Fibroblast of villous mesenchyme (primary cell): Measurements from ENCODE around the gene C3AR1. TPM values are rescaled to one million over a fixed set of nuclear protein-coding genes. Genes with fewer than 3 reads are reported as not detected.
"Not testable (repeated sequence)": the region's sequence is repeated elsewhere in the genome, so short reads cannot be mapped to it uniquely, and the experiment has no call there.

ENCODE experiments used
- DNase-seq: peaks from one replicate; pipeline ENCODE4 v3.0.0-alpha.2; 2010; ENCODE audit warnings: low read depth
- H3K4me3 ChIP-seq: 2 replicates; pipeline ENCODE4 v1.5.1; 2011; ENCODE audit warnings: low read depth, mild to moderate bottlenecking, low read length
- CTCF ChIP-seq: IDR thresholded peaks from 2 replicates; pipeline ENCODE4 v1.5.1; 2012; ENCODE audit warnings: low read depth, mild to moderate bottlenecking, low read length; ENCODE audit not compliant: insufficient read depth
- total RNA-seq: library from RNA; depleted of rRNA; stranded (reverse); fragments of >200 nt; gene quantifications from 2 replicates; pipeline ENCODE4 v1.2.3, GENCODE V29; 2012

C3AR1 gene
- total RNA-seq, 1 donor: under 0.01 TPM

- TF ChIP-seq CTCF: no peak
- H3K4me3 ChIP-seq: no peak overlapping the region
- no peak for DNase-seq
These were observed 36.0 kb downstream of the C3AR1 start for GRCh38 chr12:8030189-8030588.

GRCh38 chr12:8028267-8028666 is 37.9 kb downstream of the C3AR1 start:
- DNase-seq: no peak
- TF ChIP-seq CTCF: no peak
- H3K4me3 ChIP-seq: no peak overlapping the region

GRCh38 chr12:8027856-8028255 is 38.3 kb downstream of the C3AR1 start:
- no peak overlapping the region for H3K4me3 ChIP-seq
- DNase-seq: no peak
- no peak for TF ChIP-seq CTCF

GRCh38 chr12:8026291-8026900 is 39.8 kb downstream of the C3AR1 start:
- DNase-seq: peak; percentile 100

GRCh38 chr12:8018666-8019581 is 47.2 kb downstream of the C3AR1 start:
- peak; percentile 32 for DNase-seq
- H3K4me3 ChIP-seq: peak overlapping the region; percentile 40
- no peak for TF ChIP-seq CTCF

More at GRCh38 chr12:8026291-8026900, 39.8 kb downstream of the C3AR1 start:
- peak overlapping the region; percentile 93 for H3K4me3 ChIP-seq
- no peak for TF ChIP-seq CTCF

GRCh38 chr12:8018213-8018612 is 47.9 kb downstream of the C3AR1 start:
- not testable (repeated sequence) for DNase-seq

GRCh38 chr12:8014836-8015235 is 51.3 kb downstream of the C3AR1 start:
- no peak for DNase-seq
- no peak for TF ChIP-seq CTCF
- H3K4me3 ChIP-seq: no peak overlapping the region

More at GRCh38 chr12:8018213-8018612, 47.9 kb downstream of the C3AR1 start:
- not testable (repeated sequence) for H3K4me3 ChIP-seq
